ENCODE data around the gene TNFSF10.

The TNFSF10 gene

GRCh38 chr3:172517859-172518466, 5.3 kb downstream of the TNFSF10 start:
- no peak for DNase-seq (ENCODE audit: low spot score)

- no peak for DNase-seq (ENCODE audit: low spot score)
These were observed 6.7 kb downstream of the TNFSF10 start for GRCh38 chr3:172516318-172517214.

- DNase-seq (ENCODE audit: low spot score) = no peak
These were observed 7.9 kb downstream of the TNFSF10 start for GRCh38 chr3:172515130-172515918.

- no peak for DNase-seq (ENCODE audit: low spot score)
These were observed 8.6 kb downstream of the TNFSF10 start for GRCh38 chr3:172514678-172515077.

- DNase-seq (ENCODE audit: low spot score) = no peak
These were observed 9.7 kb downstream of the TNFSF10 start for GRCh38 chr3:172513488-172513887.

GRCh38 chr3:172511783-172512762, 11.2 kb downstream of the TNFSF10 start:
- no peak for DNase-seq (ENCODE audit: low spot score)

- DNase-seq (ENCODE audit: low spot score) = no peak
These were observed 17.1 kb downstream of the TNFSF10 start for GRCh38 chr3:172506094-172506493.

GRCh38 chr3:172501540-172501939, 21.7 kb downstream of the TNFSF10 start:
- no peak for DNase-seq (ENCODE audit: low spot score)

- peak; percentile 51 for DNase-seq (ENCODE audit: low spot score)
These were observed 33.0 kb downstream of the TNFSF10 start for GRCh38 chr3:172490198-172490669.

- no peak for DNase-seq (ENCODE audit: low spot score)
These were observed 45.1 kb downstream of the TNFSF10 start for GRCh38 chr3:172478116-172478515.

GRCh38 chr3:172476347-172476746, 46.9 kb downstream of the TNFSF10 start:
- no peak for DNase-seq (ENCODE audit: low spot score)

- DNase-seq (ENCODE audit: low spot score) = no peak
These were observed 47.5 kb downstream of the TNFSF10 start for GRCh38 chr3:172475703-172476102.

GRCh38 chr3:172471903-172472302, 51.3 kb downstream of the TNFSF10 start:
- DNase-seq (ENCODE audit: low spot score) = no peak

- no peak for DNase-seq (ENCODE audit: low spot score)
These were observed 52.6 kb downstream of the TNFSF10 start for GRCh38 chr3:172470588-172470987.

GRCh38 chr3:172467170-172467824, 55.9 kb downstream of the TNFSF10 start:
- no peak for DNase-seq (ENCODE audit: low spot score)

GRCh38 chr3:172466553-172467130, 56.6 kb downstream of the TNFSF10 start:
- DNase-seq (ENCODE audit: low spot score) = no peak

GRCh38 chr3:172465281-172465680, 57.9 kb downstream of the TNFSF10 start:
- no peak for DNase-seq (ENCODE audit: low spot score)

- DNase-seq (ENCODE audit: low spot score) = no peak
These were observed 58.9 kb downstream of the TNFSF10 start for GRCh38 chr3:172464306-172464705.

GRCh38 chr3:172461530-172462138, 61.6 kb downstream of the TNFSF10 start:
- peak; percentile 43 for DNase-seq (ENCODE audit: low spot score)

All from SK-N-DZ (cell line).